Measurements from ENCODE around the gene EMC7. TPM values are rescaled to one million over a fixed set of nuclear protein-coding genes. Genes with fewer than 3 reads are reported as not detected.

Gene EMC7
- total RNA-seq, 1 experiment from 2014 or later, result 55.6 TPM

- H3K4me1 Mint-ChIP-seq, result no peaks in the 10 kb centered on the region
- TF ChIP-seq CTCF (conservative IDR thresholded peaks at IDR 0.05), result no peak
- H3K23me2 ChIP-seq (ENCODE audit: insufficient read length, low read depth, low read length, poor library complexity, severe bottlenecking), result no peaks in the 10 kb centered on the region
- H4K8ac ChIP-seq (replicated peaks; ENCODE audit: insufficient read length, low read depth, low read length), result no peak overlapping the region
- no peak overlapping the region for H2BK20ac ChIP-seq (ENCODE audit: low read depth, low read length, poor library complexity, severe bottlenecking)
- no peaks in the 10 kb centered on the region for H3K4me1 ChIP-seq (ENCODE audit: insufficient read depth, low read length)
- no peak overlapping the region for H3K4me3 Mint-ChIP-seq
- no peaks in the 10 kb centered on the region for H3K27me3 Mint-ChIP-seq (ENCODE audit: low read depth)
- H4K20me1 ChIP-seq (ENCODE audit: control insufficient read depth, insufficient read depth, insufficient read length), result no peaks in the 10 kb centered on the region
- H2BK5ac ChIP-seq (ENCODE audit: insufficient read length, low read length), result no peak overlapping the region
- no peak overlapping the region for H3K4ac ChIP-seq (ENCODE audit: low read depth, low read length)
- H3K23ac ChIP-seq (ENCODE audit: insufficient read length, low read depth, low read length), result no peak overlapping the region
- no peak overlapping the region for H3K56ac ChIP-seq (ENCODE audit: insufficient read length, low read depth, low read length)
- DNase-seq, result no peak
- no peak overlapping the region for H3K27ac Mint-ChIP-seq
- no peaks in the 10 kb centered on the region for H3K27me3 ChIP-seq (ENCODE audit: insufficient read depth, low read length)
- H2AK5ac ChIP-seq (ENCODE audit: insufficient read length, low read length), result no peak overlapping the region
- H4K91ac ChIP-seq (ENCODE audit: insufficient read length, low read depth, low read length), result no peak overlapping the region
- no peak overlapping the region for H2BK12ac ChIP-seq (ENCODE audit: insufficient read length, low read depth, low read length)
- H3K9ac ChIP-seq (ENCODE audit: extremely low read depth, insufficient read length, low read length), result no peak overlapping the region
- no peaks in the 10 kb centered on the region for H3K9me3 ChIP-seq (ENCODE audit: control insufficient read depth, low read depth, low read length)
- no peaks in the 10 kb centered on the region for H3K36me3 Mint-ChIP-seq (ENCODE audit: insufficient read depth in 1 of 3, low read depth in 3 of 3)
- H2BK120ac ChIP-seq (ENCODE audit: low read depth, low read length, poor library complexity, severe bottlenecking), result no peak overlapping the region
- H3K4me2 ChIP-seq (ENCODE audit: insufficient read depth, insufficient read length, low read length), result no peak overlapping the region
- H3K79me1 ChIP-seq (ENCODE audit: insufficient read depth, low read depth, low read length, poor library complexity, severe bottlenecking), result no peaks in the 10 kb centered on the region
- WGBS (ENCODE audit: extremely low coverage, insufficient read length, low lambda C conversion rate), result no CpG with 5 or more reads among the region's 3 CpGs
- no peak overlapping the region for H3T11ph ChIP-seq (ENCODE audit: low read length)
- H3K18ac ChIP-seq (ENCODE audit: insufficient read length, low read depth, low read length), result no peak overlapping the region
- H3K27ac ChIP-seq (ENCODE audit: insufficient read length, low read depth, low read length), result no peak overlapping the region
- no peak overlapping the region for H3K14ac ChIP-seq (ENCODE audit: insufficient read depth, low read length)
- no peak overlapping the region for H4K5ac ChIP-seq (ENCODE audit: insufficient read length, low read depth, low read length)
- H3K79me2 ChIP-seq (ENCODE audit: insufficient read depth, low read length), result no peaks in the 10 kb centered on the region
- no peak overlapping the region for H2BK15ac ChIP-seq (ENCODE audit: low read depth, low read length)
- no peak overlapping the region for H2AFZ ChIP-seq (ENCODE audit: low read length)
- H3K9me3 Mint-ChIP-seq, result no peaks in the 10 kb centered on the region
These were observed 36.4 kb downstream of the EMC7 start for GRCh38 chr15:34065261-34065660.

Measured in H9 (cell line).